GM12864 (cell line): ENCODE data around the gene POU2F1.

ENCODE experiments used
- DNase-seq: peaks from one replicate; pipeline ENCODE4 v3.0.0-alpha.2; 2011; ENCODE audit warnings: low read depth
- H3K4me3 ChIP-seq: 2 replicates; pipeline ENCODE4 v1.5.1; 2011; ENCODE audit warnings: mild to moderate bottlenecking, low read depth, low read length, control low read depth
- TF ChIP-seq, protein P1 (sequence below): IDR thresholded peaks from 2 replicates; pipeline ENCODE4 v1.5.1; 2011; ENCODE audit warnings: low read depth, mild to moderate bottlenecking, moderate library complexity, low read length, control low read depth, inconsistent platforms; ENCODE audit errors: missing control alignments

Gene POU2F1

DNA sequence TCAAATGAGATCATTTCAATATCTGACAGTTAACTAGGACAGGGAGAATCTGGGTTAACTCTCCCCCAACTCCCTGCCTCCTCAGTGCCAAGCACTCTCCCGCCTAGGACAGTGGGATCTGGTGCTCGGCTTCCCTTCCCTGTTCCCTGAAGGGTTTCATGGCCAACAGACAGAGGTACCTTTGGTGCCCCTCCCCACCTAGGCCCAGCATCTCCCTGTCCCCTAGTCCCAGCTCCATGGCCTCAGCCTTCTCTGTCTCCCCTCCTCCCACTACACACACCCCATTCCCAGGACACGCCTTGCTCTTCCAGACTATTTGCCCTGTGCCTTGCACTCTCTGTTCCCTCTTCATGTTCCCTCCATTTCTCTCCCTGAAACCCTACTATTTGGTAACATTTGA lies 220.5 kb downstream of the POU2F1 start:
- no peak overlapping the region for H3K4me3 ChIP-seq
- TF ChIP-seq, protein P1, sequence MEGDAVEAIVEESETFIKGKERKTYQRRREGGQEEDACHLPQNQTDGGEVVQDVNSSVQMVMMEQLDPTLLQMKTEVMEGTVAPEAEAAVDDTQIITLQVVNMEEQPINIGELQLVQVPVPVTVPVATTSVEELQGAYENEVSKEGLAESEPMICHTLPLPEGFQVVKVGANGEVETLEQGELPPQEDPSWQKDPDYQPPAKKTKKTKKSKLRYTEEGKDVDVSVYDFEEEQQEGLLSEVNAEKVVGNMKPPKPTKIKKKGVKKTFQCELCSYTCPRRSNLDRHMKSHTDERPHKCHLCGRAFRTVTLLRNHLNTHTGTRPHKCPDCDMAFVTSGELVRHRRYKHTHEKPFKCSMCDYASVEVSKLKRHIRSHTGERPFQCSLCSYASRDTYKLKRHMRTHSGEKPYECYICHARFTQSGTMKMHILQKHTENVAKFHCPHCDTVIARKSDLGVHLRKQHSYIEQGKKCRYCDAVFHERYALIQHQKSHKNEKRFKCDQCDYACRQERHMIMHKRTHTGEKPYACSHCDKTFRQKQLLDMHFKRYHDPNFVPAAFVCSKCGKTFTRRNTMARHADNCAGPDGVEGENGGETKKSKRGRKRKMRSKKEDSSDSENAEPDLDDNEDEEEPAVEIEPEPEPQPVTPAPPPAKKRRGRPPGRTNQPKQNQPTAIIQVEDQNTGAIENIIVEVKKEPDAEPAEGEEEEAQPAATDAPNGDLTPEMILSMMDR: no peak
- no peak for DNase-seq

DNA sequence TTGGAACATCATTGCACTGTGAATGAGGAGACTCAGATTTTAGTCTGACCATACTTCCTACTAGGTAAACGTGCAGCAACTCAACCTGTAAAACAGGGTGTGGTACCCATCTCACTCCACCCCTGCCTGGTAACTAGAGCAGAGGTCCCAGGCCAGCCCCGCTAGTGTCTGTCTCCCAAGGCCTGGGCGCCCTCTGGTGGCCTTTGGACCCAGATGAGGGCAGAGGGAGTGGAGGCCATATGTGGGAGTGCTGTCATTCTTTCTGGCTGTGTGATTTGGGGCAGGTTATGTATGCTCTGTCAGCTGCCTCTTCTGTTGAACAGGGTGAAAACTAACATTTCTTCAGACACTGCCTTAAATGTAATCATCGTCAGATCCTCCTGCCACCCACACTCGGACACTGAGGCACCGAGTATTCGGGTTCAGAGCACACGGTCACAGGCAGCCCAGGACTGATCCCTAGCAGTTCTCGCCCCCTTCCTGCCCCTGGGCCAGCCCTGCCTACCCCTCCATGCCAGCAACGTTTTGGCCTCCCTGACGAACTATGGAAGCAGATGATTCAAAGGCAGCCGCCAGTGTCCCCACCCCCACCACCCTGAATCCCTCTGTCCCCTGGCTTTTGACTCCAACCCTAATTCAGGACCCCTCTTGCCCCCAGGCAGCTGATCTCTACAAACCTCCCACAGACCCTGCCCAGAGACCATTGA lies 221.6 kb downstream of the POU2F1 start:
- TF ChIP-seq, protein P1: peak; percentile 87
- no peak overlapping the region for H3K4me3 ChIP-seq
- peak; percentile 45 for DNase-seq

DNA sequence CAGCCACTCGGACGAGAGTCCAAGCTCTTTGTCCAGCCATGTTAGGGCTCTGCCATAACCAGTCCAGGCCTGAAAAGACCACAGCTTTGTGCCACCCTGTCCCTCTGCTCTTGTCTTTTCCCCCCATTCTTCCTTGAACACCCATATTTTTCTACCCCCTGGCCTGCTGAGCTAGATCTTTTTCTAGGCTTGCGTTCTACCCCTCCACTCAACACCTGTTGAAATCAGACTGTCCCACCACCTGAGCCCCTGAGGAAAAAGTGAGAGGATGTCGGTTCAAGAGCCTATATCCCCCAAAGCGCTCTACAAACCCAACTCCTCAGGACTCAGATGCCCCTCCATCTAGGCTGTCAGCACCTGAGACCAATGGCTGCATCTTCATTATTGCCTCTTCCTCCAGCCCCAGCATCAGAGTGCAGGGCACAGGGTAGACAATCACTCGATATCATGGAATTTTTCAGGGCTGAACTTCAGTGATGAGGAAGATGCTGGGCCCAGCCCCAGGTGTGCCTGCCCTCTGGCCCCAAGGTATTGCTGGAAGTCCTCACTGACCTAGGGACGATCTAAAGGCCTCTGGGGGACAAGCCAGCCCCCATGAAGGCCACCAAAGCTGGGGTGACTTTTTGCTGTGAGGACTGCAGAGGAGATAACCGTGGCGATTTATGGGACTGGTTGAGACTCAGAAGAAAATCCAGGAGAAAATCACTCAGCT lies 222.3 kb downstream of the POU2F1 start:
- H3K4me3 ChIP-seq: no peak overlapping the region
- DNase-seq: no peak
- TF ChIP-seq, protein P1: no peak

DNA sequence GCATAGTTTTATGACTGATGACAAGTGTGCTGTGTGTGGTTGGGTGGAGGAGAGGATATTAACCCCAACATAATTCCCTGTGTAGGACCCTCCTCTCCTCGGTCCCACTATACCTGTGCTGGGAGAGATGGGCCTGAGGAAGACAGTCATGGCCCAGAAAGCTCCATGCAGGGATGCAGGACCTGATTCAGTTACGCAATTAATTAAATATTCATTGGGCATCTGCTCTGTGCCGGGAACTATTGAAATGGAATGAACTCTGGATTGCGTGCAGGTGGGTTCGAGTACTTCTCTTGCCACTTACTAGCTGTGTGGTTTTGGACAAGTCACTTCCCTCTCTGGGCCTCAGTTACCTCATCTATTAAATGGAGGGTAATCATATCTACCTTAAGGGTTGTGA lies 223.1 kb downstream of the POU2F1 start:
- TF ChIP-seq, protein P1: no peak
- no peak overlapping the region for H3K4me3 ChIP-seq
- no peak for DNase-seq

DNA sequence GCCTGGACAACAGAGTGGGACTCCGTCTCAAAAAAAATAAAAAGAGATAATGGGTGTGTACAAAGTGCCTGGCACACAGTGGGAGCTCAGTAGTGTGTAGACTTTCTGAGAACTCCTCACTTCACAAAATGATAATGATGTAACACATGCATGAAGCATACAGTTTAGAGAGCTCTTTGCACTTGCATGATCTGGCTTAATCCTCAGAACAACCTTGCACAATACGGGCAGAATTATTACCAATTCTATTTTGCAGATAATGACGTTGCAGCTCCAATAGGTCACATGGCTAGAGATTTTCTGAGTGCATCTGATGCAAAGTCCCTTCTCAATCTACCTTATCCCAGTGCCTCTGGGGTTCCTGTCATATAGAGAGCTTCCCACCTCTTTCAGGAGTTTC lies 226.3 kb downstream of the POU2F1 start:
- no peak for DNase-seq
- H3K4me3 ChIP-seq: no peak overlapping the region
- TF ChIP-seq, protein P1: no peak

DNA sequence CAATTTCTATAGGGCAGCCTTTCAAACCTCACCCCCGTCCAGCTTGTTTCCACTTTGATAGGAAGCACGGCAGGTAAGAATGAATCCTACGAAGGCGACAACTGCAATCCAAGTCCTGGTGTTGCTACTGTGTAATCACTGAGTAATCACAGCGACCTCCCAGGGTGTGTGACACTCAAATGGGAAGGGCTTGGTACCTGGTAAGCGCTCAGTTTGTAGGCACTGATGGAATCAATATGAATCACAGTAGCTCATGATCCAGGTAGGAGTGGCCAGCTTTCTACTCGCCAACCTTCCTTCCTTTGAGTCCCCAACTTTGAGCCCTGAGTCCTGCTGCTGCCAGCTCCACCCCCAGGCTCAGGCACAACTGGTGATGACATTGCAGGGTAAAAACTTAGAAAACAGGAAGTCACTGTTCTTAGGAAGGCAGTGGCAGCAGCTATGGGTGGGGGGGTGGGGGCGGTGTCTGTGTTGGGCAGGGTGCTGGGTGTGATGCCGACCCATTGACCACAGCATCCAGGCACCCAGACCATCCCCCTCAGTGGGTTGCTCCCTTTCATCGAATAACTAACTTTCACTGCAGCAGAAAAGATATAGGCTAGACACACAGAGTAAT lies 226.9 kb downstream of the POU2F1 start:
- no peak for DNase-seq
- TF ChIP-seq, protein P1: no peak
- no peak overlapping the region for H3K4me3 ChIP-seq
